DMS153 treated with DMSO at 0.1 percent for 48 hours (cell line): ENCODE data around the gene GDF3.
"Not testable (repeated sequence)": the region's sequence is repeated elsewhere in the genome, so short reads cannot be mapped to it uniquely, and the experiment has no call there.

Experiments
- DNase-seq: peaks from one replicate; lab custom pipeline; 2025; ENCODE audit not compliant: unreplicated experiment; lab: John Stamatoyannopoulos, UW

GDF3 gene

DNA sequence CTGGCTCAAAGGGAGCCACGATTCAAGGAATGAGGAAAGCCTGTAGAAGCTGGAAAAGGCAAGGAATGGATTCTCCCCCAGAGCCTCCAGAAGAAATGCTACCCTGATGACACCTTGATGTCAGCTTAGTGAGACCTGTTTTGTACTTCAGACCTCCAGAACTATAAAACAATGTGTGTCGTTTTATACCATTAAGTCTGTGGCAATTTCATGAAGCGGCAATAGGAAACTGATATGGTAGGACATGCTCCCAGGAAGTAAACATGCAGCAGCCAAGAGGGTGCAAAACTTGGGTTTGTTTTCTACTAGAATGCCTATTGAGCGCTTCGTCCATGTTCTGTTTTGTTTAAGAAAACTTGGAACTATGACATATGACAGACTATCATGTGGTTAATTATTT lies 27.4 kb downstream of the GDF3 start:
- no peak for DNase-seq

DNA sequence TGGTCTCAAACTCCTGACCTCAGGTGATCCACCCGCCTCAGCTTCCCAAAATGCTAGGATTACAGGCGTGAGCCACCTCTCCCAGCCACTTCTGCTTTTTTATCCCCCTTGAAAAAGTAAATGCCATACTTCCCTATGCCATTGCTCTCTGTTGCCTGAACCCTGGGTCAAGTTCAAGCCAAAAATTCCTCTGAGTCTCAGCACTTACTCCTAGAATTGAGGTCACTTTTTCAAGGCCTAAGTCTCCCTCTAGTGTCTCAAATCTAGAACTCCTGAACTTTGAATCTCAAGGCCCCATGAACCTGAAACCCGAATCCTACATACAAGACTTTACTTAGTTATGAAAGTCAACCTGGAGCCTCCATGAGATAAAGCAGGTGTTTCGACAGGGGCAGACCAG lies 28.4 kb downstream of the GDF3 start:
- no peak for DNase-seq

DNA sequence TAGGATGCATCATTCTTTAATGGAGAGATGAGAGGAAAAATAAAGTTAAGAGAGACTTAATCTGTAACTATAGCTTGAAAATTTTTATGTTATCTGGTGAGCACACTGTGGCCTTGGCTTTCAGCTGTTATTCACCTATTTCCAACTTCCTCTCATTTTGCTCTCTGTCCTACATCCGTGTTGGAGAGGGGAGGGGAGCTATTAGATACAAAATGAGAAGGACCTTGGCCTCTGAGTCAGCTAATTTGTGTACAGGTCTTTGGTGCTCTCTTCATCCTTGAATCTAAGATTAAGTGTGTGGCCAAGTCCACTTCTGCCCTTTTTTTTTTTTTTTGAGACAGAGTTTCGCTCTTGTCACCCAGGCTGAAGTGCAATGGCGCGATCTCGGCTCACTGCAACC lies 29.0 kb downstream of the GDF3 start:
- no peak for DNase-seq

DNA sequence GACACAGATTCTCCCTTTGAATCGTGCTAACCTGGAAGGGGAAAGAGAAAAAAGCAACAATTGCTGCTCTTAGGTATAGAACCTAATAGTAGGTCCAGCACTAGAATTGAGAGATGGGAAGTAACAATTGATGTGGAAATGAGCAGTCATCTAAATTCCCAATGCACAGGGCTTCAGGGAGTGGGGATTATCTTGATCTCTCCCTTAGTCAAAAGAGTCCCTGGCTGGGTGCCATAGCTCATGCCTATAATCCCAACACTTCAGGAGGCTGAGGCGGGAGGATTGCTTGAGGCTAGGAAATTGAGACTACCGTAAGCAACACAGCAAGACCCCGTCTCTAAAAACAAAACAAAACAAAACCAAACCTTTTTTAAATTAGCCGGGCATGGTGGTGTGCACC lies 33.8 kb downstream of the GDF3 start:
- no peak for DNase-seq

DNA sequence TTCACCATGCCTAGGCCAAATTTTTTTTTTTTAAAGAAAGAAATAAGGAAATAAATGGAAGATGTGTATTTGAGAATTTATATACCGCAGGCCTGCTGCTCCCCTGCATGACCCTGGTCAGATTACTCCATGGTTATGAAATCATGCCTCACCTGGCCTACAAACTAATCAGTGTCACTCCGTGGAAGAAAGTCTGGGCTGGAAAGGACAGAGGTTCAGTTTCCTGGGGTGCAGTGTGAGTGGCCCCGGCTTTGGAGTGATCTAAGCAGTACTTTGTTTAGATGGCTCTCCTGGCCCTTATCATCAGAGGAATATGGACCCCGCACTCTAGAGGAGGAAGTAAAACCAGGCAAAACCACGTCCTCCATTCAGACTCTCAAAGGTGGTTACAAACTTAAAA lies 39.5 kb downstream of the GDF3 start:
- no peak for DNase-seq

DNA sequence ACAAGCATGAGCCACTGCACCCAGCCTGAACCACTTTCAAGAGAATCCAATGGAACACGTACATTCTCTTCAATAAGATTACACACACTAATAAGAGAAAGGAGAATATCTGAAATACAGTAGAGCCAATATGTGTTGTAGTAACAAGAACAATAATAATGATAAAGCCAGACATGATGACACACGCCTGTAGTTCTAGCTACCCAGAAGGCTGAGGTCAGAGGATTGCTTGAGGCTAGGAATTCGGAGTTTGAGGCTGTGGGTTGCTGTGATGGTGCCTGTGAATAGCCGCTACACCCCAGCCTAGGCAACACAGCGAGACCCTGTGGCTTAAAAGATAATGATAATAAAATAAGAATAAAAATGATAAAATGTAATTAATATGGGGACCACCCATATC lies 45.5 kb downstream of the GDF3 start:
- no peak for DNase-seq

DNA sequence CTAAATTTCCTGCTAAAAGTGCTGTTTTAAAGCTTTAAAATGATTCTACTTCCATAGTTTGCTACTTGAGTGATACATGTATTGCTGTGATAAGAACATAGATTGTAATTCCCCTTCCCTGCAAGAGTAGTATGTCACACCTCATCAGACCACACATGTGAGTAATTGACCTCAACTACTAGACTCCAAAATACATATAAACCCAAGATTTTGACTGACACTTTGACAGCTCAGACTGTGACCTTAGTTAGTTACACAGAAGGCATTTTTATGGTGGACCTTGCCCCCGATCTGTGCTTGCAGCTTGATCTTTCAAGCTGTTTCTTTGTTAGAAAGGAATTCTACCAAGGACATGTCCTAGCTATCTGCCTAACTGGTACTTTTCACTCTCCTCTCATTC lies 48.5 kb downstream of the GDF3 start:
- DNase-seq: no peak

DNA sequence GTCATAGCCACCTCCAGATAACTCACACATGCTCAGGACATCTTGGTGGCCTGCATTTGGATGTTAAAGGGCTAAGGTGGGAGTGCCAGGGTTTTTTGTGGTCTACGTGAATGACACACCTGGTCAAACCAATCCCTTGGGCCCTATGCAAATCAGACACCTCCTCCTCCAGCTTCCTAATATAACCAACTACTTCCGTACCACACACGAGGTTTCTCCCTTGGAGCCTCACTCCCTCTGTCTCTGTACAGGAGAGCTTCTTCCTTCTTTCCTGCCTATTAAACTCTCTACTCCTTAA lies 49.4 kb downstream of the GDF3 start:
- no peak for DNase-seq

DNA sequence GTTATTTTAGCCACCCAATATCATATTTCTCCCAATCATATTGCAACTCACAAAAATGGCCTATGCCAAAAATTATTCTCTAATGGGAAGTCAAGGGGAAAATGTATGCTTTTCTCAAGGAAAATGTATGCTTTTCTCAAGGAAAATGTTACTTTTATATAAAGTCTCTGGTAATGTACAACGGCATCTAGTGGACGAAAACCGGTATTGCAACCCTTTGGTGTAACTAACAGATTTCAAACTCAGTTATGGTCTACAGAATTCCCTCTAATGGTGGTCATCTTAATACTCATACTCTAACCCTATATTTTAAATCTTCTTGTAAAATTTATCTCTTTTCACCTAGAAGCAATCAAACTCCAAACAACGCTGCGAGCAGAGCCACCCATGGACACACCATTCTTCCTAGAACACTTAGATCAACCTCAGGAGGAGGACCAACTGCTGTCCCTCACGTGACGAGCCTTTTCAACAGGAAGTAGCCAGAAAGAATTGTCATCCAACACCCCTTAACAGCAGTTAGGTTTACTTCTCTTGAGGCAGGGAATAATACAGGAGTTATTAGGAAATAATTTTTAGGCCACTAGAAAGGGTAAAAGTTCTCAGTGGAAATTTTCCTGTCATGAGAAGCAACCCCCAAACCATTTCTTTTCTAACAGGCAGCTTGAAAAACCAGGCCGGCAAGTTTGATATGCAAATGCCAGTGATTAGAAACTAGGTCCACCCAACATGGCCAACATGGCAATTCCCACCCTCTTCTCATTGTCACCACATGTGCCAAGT lies 50.0 kb downstream of the GDF3 start:
- DNase-seq: no peak

DNA sequence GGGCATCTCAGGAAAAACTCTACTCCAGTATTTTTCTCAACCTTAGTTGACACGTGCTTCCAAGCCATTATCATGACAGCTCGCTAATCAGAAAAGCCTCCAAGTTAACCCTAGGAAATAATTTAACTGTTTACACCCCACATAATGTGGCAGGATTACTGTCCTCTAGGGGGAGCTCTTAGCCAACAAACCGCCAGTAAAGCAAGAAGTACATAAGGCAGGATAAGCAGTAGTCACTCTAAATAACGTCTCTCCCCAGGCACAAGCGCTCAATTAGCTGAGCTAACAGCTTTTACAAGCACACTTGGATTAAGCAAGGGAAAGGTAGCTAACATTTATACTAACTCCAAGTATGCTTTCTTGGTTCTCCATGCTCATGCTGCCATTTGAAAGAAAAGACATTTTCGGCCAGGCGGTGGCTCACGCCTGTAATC lies 52.7 kb downstream of the GDF3 start:
- DNase-seq: no peak

DNA sequence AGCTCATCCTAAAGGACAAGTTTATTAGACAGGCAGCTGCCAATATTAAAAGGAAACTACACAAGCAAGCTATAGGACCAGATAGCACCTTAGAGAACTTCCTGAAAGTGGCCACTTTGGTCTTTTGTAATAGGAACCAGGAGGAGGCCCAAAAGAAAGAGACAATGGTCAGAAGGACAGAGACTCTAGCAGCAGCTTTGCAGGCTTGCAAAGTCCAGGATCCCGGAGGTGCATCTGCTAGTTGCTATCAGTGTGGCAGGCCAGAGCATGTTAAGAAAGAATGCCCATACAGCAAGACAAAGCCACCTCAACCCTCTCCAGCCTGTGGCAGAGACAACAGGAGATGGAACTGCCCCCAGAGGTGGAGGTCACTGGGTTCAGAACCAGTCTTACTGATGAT lies 53.3 kb downstream of the GDF3 start:
- no peak for DNase-seq

DNA sequence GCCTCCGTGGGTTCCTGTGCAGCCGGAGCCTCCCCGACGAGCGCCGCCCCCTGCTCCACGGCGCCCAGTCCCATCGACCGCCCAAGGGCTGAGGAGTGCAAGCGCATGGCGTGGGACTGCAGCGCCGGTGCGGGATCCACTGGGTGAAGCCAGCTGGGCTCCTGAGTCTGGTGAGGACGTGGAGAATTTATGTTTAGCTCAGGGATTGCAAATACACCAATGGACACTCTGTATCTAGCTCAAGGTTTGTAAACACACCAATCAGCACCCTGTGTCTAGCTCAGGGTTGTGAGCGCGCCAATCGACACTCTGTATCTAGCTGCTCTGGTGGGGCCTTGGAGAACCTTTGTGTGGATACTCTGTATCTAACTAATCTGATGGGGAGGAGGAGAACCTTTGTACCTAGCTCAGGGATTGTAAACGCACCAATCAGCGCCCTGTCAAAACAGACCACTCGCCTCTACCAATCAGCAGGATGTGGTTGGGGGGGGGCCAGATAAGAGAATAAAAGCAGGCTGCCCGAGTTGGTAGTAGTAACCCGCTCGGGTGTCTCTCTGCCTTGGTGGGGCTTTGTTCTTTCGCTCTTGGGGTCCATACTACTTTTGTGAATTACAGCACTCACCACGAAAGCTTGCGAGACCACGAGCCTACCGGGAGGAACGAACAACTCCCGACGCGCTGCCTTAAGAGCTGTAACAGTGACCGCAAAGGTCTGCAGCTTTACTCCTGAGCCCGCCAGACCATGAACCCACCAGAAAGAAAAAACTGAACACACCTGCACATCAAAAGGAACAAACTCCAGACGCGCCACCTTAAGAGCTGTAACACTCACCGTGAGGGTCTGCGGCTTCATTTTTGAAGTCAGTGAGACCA lies 55.2 kb downstream of the GDF3 start:
- not testable (repeated sequence) for DNase-seq
